Activated gamma-delta T cell treated with Interleukin-2 at 50 U/mL for 16 hours (primary cell): ENCODE data around the gene PER3.

Experiments used
- DNase-seq: peaks from one replicate; pipeline ENCODE4 v3.0.0-alpha.2; 2020

Gene PER3

GRCh38 chr1:7878027-7878426, 93.9 kb downstream of the PER3 start:
- DNase-seq = no peak

- DNase-seq = no peak
Measured at GRCh38 chr1:7879228-7879627, 95.1 kb downstream of the PER3 start.

- no peak for DNase-seq
Measured at GRCh38 chr1:7884757-7885156, 100.7 kb downstream of the PER3 start.

- no peak for DNase-seq
Measured at GRCh38 chr1:7885513-7886404, 101.7 kb downstream of the PER3 start.

GRCh38 chr1:7886405-7886745, 102.3 kb downstream of the PER3 start:
- DNase-seq = no peak

GRCh38 chr1:7888248-7889081, 104.4 kb downstream of the PER3 start:
- no peak for DNase-seq

- no peak for DNase-seq
Measured at GRCh38 chr1:7890853-7891252, 106.8 kb downstream of the PER3 start.

- no peak for DNase-seq
Measured at GRCh38 chr1:7891804-7892203, 107.7 kb downstream of the PER3 start.

GRCh38 chr1:7893529-7894180, 109.6 kb downstream of the PER3 start:
- no peak for DNase-seq
